ENCODE data around the gene ITIH3.

ITIH3 gene

DNA sequence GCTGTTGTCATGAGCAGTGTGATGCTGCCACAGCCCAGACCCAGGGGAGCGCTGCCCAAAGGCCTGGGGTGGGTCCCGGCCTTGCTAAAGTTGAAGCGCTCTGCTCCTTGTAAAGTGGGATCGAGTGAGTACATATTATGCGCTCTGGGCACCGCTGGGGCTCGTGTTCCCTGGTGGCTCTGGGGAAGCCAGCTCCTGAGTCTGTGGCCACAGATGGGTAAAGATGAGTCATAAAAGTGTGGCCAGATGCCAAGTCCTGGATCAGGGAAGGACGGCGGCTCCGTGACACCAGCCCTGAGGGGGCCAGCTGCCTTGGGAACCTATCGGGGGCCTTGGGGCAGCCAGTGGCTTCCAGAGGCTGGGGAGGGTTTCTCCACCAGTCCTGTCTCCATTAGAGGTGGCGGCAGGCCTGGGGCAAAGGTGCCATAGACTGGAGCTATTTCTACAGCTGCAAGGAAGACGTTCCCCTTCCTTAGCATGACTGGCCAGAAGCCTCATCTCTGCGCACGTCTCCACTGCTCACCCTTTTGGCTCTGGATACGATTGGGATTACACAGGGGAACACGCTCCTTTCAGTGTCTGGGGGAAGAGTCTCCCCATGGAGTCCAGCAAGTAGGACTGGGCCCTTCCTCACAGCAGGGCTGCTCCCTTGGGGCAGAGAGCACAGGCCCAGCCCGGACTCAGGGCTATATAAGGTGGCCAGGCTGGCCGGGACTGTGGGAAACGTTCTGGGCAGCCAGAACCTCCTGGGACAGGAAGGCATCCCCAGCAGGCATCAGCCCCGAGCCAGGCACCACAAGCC lies 37.1 kb downstream of the ITIH3 start:
- DNase-seq (ENCODE audit: low read depth), result peak; percentile 58
- TF ChIP-seq POLR2A (IDR thresholded peaks at IDR 0.05; ENCODE audit: extremely low read depth, insufficient read length) (no peak), MYC (IDR thresholded peaks at IDR 0.05; ENCODE audit: low read depth, low read length) (no peak)
- TF ChIP-seq, protein P1, sequence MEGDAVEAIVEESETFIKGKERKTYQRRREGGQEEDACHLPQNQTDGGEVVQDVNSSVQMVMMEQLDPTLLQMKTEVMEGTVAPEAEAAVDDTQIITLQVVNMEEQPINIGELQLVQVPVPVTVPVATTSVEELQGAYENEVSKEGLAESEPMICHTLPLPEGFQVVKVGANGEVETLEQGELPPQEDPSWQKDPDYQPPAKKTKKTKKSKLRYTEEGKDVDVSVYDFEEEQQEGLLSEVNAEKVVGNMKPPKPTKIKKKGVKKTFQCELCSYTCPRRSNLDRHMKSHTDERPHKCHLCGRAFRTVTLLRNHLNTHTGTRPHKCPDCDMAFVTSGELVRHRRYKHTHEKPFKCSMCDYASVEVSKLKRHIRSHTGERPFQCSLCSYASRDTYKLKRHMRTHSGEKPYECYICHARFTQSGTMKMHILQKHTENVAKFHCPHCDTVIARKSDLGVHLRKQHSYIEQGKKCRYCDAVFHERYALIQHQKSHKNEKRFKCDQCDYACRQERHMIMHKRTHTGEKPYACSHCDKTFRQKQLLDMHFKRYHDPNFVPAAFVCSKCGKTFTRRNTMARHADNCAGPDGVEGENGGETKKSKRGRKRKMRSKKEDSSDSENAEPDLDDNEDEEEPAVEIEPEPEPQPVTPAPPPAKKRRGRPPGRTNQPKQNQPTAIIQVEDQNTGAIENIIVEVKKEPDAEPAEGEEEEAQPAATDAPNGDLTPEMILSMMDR (IDR thresholded peaks at IDR 0.05; ENCODE audit: low read depth, low read length), result no peak
- TF ChIP-seq, protein P2, sequence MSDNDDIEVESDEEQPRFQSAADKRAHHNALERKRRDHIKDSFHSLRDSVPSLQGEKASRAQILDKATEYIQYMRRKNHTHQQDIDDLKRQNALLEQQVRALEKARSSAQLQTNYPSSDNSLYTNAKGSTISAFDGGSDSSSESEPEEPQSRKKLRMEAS (IDR thresholded peaks at IDR 0.05; ENCODE audit: low read depth, low read length), result no peak
- no peak overlapping the region for H3K4me3 ChIP-seq (ENCODE audit: low read depth, low read length)

DNA sequence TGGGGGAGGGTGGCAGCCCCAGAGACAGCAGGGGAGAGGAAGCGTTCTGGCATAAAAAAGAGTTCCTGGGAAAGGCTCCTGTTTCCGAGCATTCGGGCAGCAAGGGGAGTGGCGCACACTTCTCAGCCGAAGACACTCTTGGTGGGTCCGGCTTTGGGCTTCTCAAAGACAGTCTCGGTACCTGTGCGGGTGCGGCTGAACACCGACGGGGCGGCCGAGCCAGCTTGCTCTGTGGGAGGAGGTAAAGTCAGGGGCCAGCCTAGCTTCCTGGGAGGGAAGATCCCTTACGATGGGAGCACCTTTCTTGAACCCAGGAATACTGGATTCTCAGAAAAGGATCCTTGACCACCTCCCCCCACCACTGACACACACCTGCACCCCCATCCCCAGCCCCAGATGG lies 38.6 kb downstream of the ITIH3 start:
- no peak for TF ChIP-seq MYC (IDR thresholded peaks at IDR 0.05; ENCODE audit: low read depth, low read length)
- TF ChIP-seq, protein P1 (IDR thresholded peaks at IDR 0.05; ENCODE audit: low read depth, low read length), result no peak
- TF ChIP-seq POLR2A (IDR thresholded peaks at IDR 0.05; ENCODE audit: extremely low read depth, insufficient read length), result no peak
- TF ChIP-seq, protein P2 (IDR thresholded peaks at IDR 0.05; ENCODE audit: low read depth, low read length), result no peak
- no peak overlapping the region for H3K4me3 ChIP-seq (ENCODE audit: low read depth, low read length)

DNA sequence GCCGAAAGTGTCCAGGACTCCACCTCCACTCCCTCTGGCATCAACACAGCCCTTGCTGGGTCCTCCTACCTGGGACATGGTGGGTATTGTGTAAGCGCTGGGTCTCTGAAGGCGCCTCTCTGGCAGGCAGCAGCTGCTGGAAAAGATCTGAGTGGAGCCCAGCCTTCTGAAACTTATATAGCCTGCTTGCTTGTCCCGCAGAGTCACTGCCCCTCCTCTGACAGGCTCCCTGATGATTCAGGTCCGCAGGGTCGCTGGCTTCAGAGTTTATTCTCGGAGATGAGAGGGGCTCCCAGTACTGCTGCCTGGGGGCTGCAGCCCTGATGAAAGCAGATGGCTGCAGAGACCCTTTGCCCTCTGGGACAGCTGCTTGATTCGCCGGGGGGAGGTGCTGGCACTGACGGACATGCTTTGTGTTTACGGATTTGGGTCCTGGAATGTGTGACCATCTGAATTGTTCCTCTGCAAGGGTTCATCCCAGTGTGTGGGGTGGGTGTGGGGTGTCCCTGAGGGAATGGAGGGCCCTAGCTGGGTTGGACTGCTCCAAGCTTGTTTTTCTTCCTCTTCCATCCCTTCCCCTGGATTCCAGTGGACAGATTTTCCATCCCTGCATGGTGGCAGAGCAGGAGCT lies 40.4 kb downstream of the ITIH3 start, which contains the start of gene MUSTN1:
TSS of gene MUSTN1 (minus strand) at position 149 of the 631 bp plus-strand sequence. CDS start at position 78, 71 bp downstream.
- TF ChIP-seq, protein P1 (IDR thresholded peaks at IDR 0.05; ENCODE audit: low read depth, low read length), result no peak
- TF ChIP-seq MYC (IDR thresholded peaks at IDR 0.05; ENCODE audit: low read depth, low read length) (no peak), POLR2A (IDR thresholded peaks at IDR 0.05; ENCODE audit: extremely low read depth, insufficient read length) (no peak)
- TF ChIP-seq, protein P2 (IDR thresholded peaks at IDR 0.05; ENCODE audit: low read depth, low read length), result no peak
- H3K4me3 ChIP-seq (ENCODE audit: low read depth, low read length), result no peak within 1 kb of the TSS
- peak; percentile 17 for DNase-seq (ENCODE audit: low read depth)

More for the DNA sequence above, 38.6 kb downstream of the ITIH3 start:
- no peak for DNase-seq (ENCODE audit: low read depth)

DNA sequence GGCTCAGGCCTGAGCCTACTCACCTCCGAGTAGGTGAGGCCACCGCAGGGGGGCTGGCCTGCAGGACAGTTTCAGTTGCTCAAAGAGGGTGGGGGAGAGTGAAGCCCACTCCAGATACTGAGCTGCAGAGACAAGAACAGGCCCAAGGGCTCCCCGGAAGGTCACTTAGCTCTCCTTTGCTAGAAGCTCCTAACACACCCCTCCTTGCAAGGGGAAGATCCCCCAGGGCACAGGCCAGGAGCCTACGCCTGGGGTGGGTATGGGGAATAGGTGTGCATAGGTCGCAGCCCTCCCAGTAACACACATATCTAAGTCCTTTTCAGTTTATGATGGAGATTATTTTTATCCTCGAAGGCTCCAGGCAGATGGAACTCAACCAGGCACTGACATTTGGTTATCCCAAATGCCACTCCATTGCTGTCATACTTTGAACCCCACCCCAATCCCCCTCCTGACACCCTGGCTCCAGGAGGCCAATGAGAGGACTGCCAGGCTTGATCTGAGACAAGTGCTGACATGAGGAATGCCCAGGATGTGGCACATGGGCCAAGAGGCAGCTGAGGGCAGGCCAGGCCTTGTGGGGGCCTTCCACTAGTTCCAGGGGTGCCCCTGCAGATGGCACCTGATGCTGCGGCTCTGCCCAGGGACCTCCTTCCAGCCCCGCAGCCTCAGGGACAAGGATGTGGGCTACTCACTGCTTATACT lies 41.3 kb downstream of the ITIH3 start:
- TF ChIP-seq MYC (IDR thresholded peaks at IDR 0.05; ENCODE audit: low read depth, low read length), result no peak
- TF ChIP-seq, protein P1 (IDR thresholded peaks at IDR 0.05; ENCODE audit: low read depth, low read length), result no peak
- H3K4me3 ChIP-seq (ENCODE audit: low read depth, low read length), result no peak overlapping the region
- DNase-seq (ENCODE audit: low read depth), result no peak

DNA sequence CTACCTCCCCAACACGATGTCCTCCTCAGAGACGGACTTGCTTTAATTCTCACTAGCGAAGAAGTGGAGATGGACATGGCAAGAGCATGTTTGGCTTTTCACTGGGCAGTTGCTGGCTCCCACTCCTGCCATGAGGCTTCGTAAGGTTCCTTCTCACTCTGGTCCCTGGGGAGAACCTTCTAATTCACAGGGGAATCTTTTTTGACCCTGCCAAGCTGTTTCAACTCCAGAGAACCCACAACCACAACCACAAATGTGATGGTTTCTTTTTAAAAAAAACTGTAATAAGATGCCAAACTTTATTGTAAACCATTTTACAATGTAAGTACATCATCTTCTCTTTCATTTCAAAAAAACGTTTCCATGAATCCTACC lies 41.9 kb downstream of the ITIH3 start:
- DNase-seq (ENCODE audit: low read depth), result peak; percentile 49
- no peak overlapping the region for H3K4me3 ChIP-seq (ENCODE audit: low read depth, low read length)
- TF ChIP-seq, protein P2 (IDR thresholded peaks at IDR 0.05; ENCODE audit: low read depth, low read length), result no peak
- TF ChIP-seq, protein P1 (IDR thresholded peaks at IDR 0.05; ENCODE audit: low read depth, low read length), result no peak
- TF ChIP-seq MYC (IDR thresholded peaks at IDR 0.05; ENCODE audit: low read depth, low read length) (no peak), POLR2A (IDR thresholded peaks at IDR 0.05; ENCODE audit: extremely low read depth, insufficient read length) (no peak)

Data from NB4 (cell line).